ENCODE measurements around the gene GNG7.
"Not testable (repeated sequence)": the region's sequence is repeated elsewhere in the genome, so short reads cannot be mapped to it uniquely, and the experiment has no call there.

The GNG7 gene

DNA sequence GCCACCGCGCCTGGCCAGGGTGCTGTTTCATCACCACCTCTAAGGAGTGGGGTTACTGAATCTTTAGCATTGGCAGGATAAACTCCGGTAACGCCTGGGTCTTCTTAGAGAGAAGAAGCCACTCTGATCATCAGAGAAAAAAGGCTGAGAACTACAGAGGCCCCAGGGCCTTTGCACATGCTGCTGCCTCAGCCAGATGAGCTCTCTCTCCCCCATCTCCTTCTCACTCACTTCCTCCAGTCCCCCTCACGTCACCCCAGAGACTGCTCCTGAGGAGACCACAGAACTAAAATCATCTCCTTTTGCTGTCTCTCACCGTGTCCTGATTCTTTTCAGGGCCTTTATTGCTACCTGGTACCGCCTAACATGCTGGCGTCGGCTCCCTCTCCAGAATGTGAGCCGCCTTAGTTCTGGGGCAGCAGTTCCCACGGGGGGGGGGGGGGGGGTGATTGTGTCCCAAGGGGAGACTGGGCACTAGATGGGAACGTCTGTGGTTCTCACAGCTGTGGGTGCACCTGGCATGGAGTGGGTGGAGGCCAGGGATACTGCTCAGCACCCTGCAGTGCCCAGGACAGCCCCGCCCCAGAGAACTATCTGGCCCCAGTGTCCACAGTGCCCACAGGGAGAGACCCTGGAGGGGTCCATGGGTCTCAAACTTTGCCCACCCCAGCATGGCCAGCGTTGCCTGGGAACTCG is 23.8 kb upstream of the GNG7 start:
- DNase-seq = no peak

DNA sequence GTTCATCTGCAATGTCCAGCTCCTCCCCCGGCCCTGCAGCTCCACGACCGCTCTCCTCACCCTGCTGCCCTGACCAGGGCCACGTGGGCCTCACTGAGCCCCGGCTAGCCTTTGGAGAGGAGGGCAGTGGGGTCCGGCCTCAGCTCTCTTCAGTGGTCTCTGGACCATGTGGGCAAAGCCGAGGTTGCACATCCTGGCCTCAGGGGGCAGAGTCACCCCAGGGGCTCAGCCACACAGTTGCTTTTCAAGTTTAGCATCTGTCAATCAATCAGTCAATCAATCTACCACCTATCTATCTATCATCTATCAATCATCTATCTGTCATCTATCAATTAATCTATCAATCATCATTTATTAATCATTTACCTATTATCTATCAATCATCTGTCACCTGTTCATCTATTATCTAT is 21.7 kb upstream of the GNG7 start:
- DNase-seq = no peak

DNA sequence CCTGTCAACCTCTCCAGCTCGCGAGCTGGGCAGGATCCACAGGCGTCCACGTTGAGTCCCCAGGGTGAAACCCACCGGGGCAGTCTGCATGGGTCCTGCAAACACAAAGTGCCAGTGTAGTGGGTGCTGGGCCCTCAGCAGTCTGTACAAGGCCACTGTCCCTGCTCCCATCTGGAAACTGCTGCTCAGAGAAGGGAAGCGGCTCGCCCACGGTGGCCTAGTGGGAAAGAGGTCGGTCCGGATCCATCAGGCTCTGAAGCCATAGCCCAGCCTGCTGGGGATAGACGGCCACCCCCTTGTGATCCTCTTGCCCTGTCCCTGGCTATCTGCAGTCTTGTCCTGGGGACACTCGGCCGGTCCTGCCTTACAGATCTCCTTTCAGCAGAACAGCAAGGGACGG is 21.3 kb upstream of the GNG7 start:
- DNase-seq = no peak

DNA sequence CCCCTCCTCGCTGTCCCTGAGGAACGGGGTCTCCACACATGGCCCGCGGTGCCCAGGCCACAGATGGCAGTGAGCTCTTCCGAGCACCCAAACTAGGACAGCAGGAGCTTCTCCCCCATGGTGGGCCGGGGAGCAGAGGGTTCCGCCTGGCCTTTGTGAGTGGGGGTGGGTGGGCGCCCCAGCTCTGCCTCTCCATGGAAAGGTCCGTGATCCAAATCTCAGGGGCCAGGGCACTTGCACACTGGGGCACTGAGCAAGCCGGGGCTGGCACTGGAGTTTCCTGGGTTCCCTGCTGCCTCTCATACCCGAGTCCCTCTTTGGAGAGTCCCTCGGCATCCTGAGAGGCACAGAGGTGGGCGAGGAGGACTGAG is 20.8 kb upstream of the GNG7 start:
- DNase-seq = no peak

- no peak for DNase-seq
Measured at GRCh38 chr19:2722541-2723344, 20.2 kb upstream of the GNG7 start.

DNA sequence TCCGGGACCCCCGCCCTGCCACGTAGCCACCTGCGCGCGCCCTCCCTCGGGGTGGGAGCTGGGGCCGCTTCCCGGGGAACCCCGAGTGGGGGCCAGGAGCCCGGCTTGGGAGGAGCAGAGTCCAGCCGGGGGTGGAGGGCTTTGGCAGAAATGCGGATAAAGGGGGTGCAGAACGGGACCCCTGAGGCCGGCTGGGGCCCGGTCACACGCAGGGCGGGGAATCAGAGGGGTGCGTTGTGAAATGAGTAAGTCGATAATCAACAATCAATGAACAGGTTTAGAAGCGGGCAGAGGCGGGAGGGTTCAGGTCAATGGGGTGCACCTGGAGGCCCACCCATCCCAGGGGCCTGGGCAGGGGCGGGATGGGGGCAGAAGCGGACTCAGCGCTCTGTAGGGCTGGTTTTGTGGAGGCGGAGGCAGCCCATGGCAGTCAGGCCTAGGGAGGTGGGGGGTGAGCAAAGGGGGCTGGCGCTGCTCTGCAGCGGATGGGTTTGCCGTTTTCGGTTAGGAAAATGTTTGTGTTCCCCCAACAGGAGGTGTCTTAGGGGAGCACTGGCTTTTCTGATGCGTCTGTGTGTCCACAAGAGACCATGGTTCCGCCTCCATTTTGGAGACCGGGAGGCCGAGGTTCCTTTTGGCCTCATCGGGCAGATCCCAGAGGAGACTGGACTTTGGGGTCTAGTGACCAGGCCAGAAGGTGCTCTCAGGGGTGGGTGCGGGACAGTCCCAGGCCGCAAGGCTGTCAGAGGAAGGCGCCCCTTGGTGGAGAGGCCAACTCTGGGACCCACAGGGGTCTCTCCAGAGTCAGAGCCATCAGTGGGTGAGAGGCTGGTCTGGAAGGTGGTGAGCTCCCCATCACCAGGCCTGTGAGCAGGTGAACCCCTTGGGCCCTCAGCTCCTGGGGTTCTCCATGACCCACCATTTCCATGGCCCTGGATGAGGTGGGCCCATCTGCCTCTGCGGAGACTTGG is 19.4 kb upstream of the GNG7 start:
- DNase-seq = no peak

GRCh38 chr19:2720777-2721569 is 18.5 kb upstream of the GNG7 start, which contains the start of gene DIRAS1:
DIRAS1 (minus strand) TSS chr19:2721372; CDS start chr19:2717806, 3,566 bp downstream.
- DNase-seq = no peak

DNA sequence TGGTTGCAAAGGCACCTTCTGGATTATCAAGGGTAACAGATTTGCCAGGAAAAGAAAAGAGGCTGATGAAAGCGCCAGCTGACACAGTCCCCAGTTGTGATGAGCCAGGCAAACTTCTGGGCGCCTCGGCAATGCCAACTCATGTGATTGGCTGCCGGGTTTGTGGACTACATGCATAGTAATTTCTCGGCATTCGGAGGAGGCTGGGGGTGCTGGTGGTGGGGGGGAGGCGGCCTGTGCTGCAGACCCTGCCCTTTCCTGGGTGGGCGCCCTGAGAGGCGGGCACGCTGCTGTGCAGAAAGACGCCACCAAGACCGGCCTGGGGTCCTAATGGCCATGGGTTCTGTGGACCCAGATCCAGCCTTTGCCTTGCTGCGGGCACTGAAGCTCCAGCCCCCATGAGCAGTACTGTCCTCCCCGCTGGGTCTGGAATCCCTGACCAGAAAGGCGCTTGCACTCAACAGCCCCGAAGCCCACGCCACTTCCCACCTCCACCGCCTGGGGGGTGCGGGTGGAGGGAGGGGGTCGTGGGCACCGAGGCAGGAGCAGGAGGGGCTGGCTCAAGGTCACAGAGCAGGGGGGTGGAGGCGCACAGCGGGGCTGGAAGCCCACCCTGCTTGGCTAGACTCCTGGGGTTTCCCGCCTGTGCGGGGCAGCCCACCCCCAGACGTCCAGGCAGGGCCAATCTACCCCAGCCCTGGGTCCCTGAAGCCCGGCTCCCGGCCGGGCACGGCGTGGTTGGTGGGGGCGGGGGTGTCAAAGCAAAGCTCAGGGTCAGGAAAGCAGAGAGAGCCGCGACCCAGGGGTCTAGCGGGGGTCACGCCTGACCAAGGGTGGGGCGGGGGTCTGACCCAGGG is 17.7 kb upstream of the GNG7 start:
- no peak for DNase-seq

DNA sequence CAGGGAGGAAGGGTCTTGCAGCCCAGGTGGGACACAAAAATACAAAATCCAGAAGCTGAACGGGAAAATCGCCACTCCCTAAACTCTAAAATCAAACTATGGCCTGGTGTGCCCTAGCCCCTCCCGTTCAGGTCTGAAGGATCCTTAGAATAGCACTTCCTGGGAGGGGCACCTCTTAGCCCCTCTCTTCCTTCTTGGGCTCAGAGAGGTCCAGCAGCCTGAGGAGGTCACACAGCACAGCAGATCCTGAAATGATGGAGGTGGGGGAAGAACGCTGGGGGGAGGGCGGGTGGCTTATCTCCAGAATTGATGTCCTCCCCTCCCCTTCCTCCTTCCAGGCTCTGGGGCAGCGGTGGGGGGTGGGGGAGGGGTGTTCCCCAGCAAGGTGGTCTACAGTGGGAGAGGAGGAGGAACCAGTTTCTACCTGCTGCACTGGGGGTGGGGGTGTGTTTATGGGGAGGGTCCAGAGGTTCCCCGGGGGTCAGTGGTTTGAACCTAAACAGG is 16.8 kb upstream of the GNG7 start:
- DNase-seq = no peak

DNA sequence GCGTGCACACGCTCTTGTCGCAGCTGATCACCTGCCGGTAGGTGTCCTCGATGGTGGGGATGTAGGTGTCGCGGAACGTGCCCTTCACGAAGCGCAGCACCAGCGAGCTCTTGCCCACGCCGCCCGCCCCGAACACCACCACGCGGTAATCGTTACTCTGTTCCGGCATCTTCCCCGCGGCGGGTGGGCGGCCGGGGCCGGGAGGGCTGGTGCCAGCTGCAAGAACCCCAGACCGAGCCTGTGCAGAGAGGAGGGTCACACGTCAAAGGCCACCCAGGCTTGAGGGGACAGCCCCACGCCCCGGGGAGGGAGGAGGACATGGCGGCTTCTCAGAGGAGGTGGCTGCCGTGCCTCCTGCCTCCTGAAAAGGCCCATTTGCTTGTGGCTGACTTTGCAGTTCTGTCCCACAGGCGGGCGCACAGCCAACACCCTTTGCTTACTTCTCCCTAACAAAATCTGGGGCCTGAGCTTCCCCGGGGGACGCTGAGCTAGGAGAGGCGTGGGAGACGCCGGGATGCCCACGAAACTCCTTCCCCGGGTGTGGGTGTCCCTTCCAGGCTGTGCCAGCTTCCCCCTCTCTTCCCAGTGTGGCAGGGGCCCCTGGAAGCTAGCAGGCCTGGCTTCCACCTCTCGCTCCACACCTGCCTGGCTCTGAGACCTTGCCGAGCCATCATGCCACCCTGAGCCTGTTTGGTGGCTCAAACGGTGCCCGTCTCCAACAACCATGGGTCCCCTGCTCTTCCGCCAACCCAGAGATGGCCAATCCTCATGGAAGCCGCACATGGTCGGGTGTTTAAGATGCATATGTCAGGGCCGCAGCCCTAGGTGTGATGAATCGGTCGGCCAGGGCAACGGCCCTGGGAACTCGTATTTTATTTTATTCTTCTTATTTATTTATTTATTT is 15.4 kb upstream of the GNG7 start:
- DNase-seq = no peak

GRCh38 chr19:2716722-2717637 is 14.5 kb upstream of the GNG7 start:
- no peak for DNase-seq

DNA sequence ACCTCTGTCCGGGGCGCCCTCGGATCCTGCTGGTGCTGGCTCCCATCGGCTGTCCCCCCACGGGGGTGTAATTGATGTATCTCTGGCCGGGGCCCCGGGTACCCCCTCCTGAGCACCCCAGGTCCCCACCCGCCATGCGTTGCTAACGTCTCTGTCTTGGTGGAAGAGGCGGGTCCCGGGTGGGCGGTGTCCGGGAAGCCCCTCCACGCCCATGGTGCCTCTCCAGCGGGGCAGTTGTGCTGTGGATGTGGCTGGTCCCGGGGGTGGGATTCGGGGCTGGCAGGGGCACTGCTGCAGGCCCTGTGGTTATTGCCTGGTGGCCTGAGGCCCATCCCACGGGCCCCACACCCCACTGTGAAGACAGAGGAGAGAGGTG is 13.8 kb upstream of the GNG7 start:
- no peak for DNase-seq

DNA sequence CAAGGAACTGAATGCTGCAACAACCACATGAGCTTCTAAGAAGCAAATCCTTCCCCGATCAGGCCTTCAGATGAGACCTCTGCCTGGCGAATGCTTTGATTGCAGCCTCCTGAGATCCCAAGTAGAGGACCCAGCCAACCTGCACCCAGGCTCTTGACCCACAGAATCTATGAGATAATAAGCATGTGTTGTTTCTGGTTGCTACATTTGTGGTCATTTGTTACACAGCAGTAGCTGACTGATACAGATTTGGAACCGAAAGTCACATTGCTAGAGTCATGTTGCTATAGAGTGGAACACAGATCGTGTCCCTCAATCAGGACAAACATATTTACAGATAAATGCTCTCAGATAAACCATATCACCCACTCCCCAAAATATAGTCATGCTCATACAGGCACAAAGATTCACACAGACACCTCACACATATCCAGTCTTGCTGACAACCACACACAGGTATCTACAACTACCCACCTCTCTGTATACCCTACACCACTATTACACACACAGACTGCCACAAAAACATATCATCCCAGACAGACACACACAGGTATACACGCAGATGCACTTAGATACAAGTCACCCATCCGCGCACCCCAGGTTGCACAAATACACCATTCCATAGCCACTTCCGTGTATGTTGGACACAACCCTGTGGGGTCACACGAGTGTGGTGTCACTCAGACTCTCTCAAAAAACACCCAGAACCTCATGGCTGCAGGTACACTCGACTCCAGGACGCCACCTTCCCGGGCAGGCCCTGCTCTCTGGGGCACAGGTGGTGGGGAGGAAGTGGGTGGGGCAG is 13.2 kb upstream of the GNG7 start:
- DNase-seq = no peak

DNA sequence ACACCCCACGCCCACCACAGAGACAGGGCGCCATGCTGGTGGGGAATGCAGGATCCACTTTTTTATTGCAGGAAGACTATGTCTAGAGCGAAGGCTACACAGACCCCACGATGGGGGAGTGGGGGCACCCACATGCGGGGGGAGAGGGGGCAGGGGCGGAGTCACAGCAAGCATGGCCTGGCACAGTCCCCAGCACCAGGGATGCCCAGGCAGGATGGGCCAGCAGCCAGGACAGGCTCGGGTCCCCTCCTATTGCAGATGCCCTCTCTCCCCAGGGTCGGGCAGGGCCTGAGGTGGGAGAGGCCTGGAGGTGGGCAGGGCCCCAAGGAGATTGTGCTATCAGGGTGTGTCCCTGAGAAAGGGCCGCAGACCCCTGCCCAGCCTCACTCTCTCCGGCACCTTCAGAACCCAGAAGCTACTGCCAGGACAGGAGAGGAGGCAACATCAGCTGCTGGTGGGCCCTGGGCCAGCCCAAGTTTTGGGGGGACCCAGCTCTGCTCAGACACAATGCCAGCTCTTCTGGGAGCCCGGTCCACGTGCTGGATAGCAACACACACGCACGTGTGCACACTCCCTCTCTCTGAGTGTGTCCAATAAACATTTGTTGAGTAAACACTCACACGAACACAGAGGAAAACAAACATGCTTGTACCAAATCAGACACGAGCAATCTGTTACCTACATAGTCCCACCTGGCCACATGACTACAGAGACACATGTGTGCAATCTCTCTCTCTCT is 12.2 kb upstream of the GNG7 start:
- DNase-seq = no peak

DNA sequence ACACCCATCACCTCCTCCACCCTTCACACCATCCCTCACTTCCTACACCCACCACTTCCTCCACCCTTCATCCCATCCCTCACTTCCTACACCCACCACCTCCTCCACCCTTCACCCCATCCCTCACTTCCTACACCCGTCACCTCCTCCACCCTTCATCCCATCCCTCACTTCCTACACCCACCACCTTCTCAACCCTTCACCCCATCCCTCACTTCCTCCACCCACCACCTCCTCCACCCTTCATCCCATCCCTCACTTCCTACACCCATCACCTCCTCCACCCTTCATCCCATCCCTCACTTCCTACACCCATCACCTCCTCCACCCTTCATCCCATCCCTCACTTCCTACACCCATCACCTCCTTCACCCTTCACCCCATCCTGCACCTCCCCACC is 11.6 kb upstream of the GNG7 start:
- DNase-seq = not testable (repeated sequence)

GRCh38 chr19:2713170-2713569 is 10.7 kb upstream of the GNG7 start:
- DNase-seq = not testable (repeated sequence)

- DNase-seq = no peak
Measured at GRCh38 chr19:2711875-2712205, 9.3 kb upstream of the GNG7 start.
